GM21447 (cell line): Measurements from ENCODE around the gene CDK17.

ENCODE experiments used
- ATAC-seq: cut with Tn5 transposase; IDR thresholded peaks from one replicate; pipeline ENCODE4 v1.9.1; 2021; ENCODE audit not compliant: unreplicated experiment

The CDK17 gene

GRCh38 chr12:96271469-96272199 lies 128.6 kb downstream of the CDK17 start:
- no peak for ATAC-seq

- ATAC-seq: no peak
Observed at GRCh38 chr12:96266238-96266637, 134.0 kb downstream of the CDK17 start.

GRCh38 chr12:96265836-96266235 lies 134.4 kb downstream of the CDK17 start:
- ATAC-seq: no peak

GRCh38 chr12:96265400-96265799 lies 134.8 kb downstream of the CDK17 start:
- no peak for ATAC-seq

GRCh38 chr12:96263449-96263902 lies 136.8 kb downstream of the CDK17 start:
- no peak for ATAC-seq

GRCh38 chr12:96261557-96261956 lies 138.7 kb downstream of the CDK17 start:
- ATAC-seq: no peak

- no peak for ATAC-seq
Observed at GRCh38 chr12:96260644-96261043, 139.6 kb downstream of the CDK17 start.

- ATAC-seq: no peak
Observed at GRCh38 chr12:96260231-96260630, 140.0 kb downstream of the CDK17 start.

- ATAC-seq: no peak
Observed at GRCh38 chr12:96258104-96258961, 141.9 kb downstream of the CDK17 start.

GRCh38 chr12:96257550-96258103 lies 142.6 kb downstream of the CDK17 start:
- no peak for ATAC-seq

GRCh38 chr12:96256672-96257361 lies 143.4 kb downstream of the CDK17 start:
- no peak for ATAC-seq

- ATAC-seq: no peak
Observed at GRCh38 chr12:96255077-96255476, 145.2 kb downstream of the CDK17 start.

- no peak for ATAC-seq
Observed at GRCh38 chr12:96250119-96250685, 150.0 kb downstream of the CDK17 start.

GRCh38 chr12:96249196-96250118 lies 150.8 kb downstream of the CDK17 start:
- no peak for ATAC-seq

- ATAC-seq: no peak
Observed at GRCh38 chr12:96248136-96248931, 151.9 kb downstream of the CDK17 start.

GRCh38 chr12:96247563-96247962 lies 152.7 kb downstream of the CDK17 start:
- ATAC-seq: no peak

GRCh38 chr12:96246926-96247505 lies 153.2 kb downstream of the CDK17 start:
- no peak for ATAC-seq

- ATAC-seq: no peak
Observed at GRCh38 chr12:96244826-96245225, 155.4 kb downstream of the CDK17 start.

- no peak for ATAC-seq
Observed at GRCh38 chr12:96242597-96242996, 157.6 kb downstream of the CDK17 start.
